HCT116 (cell line): ENCODE data around the gene CCNL1.

Experiments used
- CEBPB ChIP-seq: IDR thresholded peaks from 2 replicates; pipeline ENCODE4 v1.6.1; 2012; ENCODE audit warnings: low read depth
- CTCF ChIP-seq, 3 experiments: fragments of 200-600 bp in 1 of 3; sonication (generic) in 1 of 3; IDR thresholded peaks in 2 of 3; conservative IDR thresholded peaks in 1 of 3; 2 replicates each; pipeline ENCODE4 v1.5.1; 2012 to 2017; ENCODE audit warnings: low read depth in 2 of 3, low read length in 2 of 3, antibody characterized with exemption in 1 of 3, borderline replicate concordance in 1 of 3, control low read depth in 1 of 3, mild to moderate bottlenecking in 1 of 3, mixed read lengths in 1 of 3, mixed run types in 1 of 3, moderate library complexity in 1 of 3; ENCODE audit not compliant: insufficient read depth in 1 of 3
- EZH2phosphoT487 ChIP-seq: fragments of 200-600 bp; IDR thresholded peaks from 2 replicates; pipeline ENCODE4 v1.6.1; 2018; ENCODE audit warnings: antibody characterized with exemption, borderline replicate concordance
- MAX ChIP-seq: IDR thresholded peaks from 2 replicates; pipeline ENCODE4 v1.6.1; 2012
- REST ChIP-seq: IDR thresholded peaks from 2 replicates; pipeline ENCODE4 v1.6.1; 2012; ENCODE audit warnings: low read depth

GRCh38 chr3:157155591-157155990 lies 4.4 kb downstream of the CCNL1 start:
- no peak for TF ChIP-seq CTCF (IDR thresholded peaks at IDR 0.05 in 2 of 3, conservative IDR thresholded peaks at IDR 0.05 in 1 of 3; ENCODE audit: borderline replicate concordance in 1 of 3, insufficient read depth in 1 of 3, low read depth in 2 of 3, low read length in 2 of 3)
- no peak for TF ChIP-seq EZH2phosphoT487
- no peak for TF ChIP-seq MAX
- no peak for TF ChIP-seq REST
- TF ChIP-seq CEBPB = no peak
